ENCODE results near the gene MYO1F.

DNA sequence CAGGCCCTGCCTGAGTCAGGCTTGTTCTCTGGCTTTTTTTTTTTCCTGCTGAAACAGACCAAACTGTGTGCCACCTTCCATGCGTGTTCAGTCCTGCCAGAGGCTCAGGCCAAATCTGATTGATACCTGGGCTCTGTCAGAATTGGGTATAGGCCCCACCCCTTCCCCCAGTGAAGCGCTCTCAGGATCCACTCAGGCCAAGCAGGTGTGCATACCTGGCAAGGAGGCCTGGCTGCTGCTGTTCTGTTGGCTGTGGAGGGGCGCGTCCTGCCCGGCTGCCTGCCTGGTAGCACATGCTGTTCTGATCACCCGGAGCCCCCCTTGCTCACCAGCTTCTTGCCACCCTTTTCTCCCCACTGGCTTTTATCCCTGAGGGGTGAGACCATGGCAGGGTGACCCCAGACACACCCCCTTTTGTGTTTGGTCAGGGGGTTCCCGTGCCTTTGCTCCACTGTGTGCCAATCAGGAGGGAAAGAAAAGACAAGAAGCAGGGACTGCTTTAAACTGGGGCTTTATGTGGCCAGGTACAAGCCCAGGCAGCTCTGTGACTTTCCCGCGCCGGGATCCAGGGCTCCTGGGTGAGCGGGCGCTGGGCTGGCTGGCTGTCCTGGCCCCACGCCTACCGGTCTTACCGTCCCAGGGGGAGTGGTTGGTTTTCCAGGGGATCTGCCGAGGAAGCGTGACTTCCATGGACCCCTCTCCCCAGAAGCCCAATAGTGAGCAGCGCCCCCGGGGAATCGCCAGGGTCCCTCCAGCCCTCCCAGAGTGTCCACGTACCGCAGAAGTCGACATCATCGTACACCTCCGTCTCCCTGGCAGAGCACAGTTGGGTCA is 87.5 kb downstream of the MYO1F start:
- TF ChIP-seq, protein P1, sequence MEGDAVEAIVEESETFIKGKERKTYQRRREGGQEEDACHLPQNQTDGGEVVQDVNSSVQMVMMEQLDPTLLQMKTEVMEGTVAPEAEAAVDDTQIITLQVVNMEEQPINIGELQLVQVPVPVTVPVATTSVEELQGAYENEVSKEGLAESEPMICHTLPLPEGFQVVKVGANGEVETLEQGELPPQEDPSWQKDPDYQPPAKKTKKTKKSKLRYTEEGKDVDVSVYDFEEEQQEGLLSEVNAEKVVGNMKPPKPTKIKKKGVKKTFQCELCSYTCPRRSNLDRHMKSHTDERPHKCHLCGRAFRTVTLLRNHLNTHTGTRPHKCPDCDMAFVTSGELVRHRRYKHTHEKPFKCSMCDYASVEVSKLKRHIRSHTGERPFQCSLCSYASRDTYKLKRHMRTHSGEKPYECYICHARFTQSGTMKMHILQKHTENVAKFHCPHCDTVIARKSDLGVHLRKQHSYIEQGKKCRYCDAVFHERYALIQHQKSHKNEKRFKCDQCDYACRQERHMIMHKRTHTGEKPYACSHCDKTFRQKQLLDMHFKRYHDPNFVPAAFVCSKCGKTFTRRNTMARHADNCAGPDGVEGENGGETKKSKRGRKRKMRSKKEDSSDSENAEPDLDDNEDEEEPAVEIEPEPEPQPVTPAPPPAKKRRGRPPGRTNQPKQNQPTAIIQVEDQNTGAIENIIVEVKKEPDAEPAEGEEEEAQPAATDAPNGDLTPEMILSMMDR (IDR thresholded peaks at IDR 0.05): no peak
- TF ChIP-seq POLR2A (IDR thresholded peaks at IDR 0.05) (no peak), EP300 (IDR thresholded peaks at IDR 0.05) (no peak)

All from tibial nerve (tissue), 4 donors.